MM.1S (cell line): ENCODE measurements around the gene PTPRD.

Source experiments
- DNase-seq: peaks from one replicate; pipeline ENCODE4 v3.0.0-alpha.2; 2015
- H2AFZ ChIP-seq: fragments of 300-600 bp; sonication (generic); 2 replicates; pipeline ENCODE4 v1.6.0; 2016; ENCODE audit warnings: antibody characterized with exemption, low read length
- H3F3A ChIP-seq: fragments of 300-600 bp; sonication (generic); 2 replicates; pipeline ENCODE4 v1.6.1; 2016; ENCODE audit warnings: mild to moderate bottlenecking, antibody characterized with exemption, low read length, moderate library complexity, mixed read lengths; ENCODE audit not compliant: insufficient read depth
- H3K27ac ChIP-seq: fragments of 300-600 bp; sonication (generic); 2 replicates; pipeline ENCODE4 v1.5.1; 2016; ENCODE audit warnings: mild to moderate bottlenecking, low read length
- H3K27me3 ChIP-seq: fragments of 300-600 bp; sonication (generic); replicated peaks from 2 replicates; pipeline ENCODE4 v1.6.0; 2016; ENCODE audit warnings: low read length; ENCODE audit not compliant: insufficient read depth
- H3K36me3 ChIP-seq: fragments of 300-600 bp; sonication (generic); replicated peaks from 2 replicates; pipeline ENCODE4 v1.6.1; 2016; ENCODE audit warnings: mild to moderate bottlenecking, low read length, mixed read lengths; ENCODE audit not compliant: insufficient read depth
- H3K4me1 ChIP-seq: fragments of 300-600 bp; sonication (generic); 2 replicates; pipeline ENCODE4 v1.6.1; 2016; ENCODE audit warnings: low read length, mixed read lengths
- H3K4me2 ChIP-seq: fragments of 300-600 bp; sonication (generic); 2 replicates; pipeline ENCODE4 v1.6.0; 2016; ENCODE audit warnings: low read depth, low read length
- H3K4me3 ChIP-seq: fragments of 300-600 bp; sonication (generic); 2 replicates; pipeline ENCODE4 v1.5.1; 2016; ENCODE audit warnings: low read length, mixed read lengths
- H3K79me2 ChIP-seq: fragments of 300-600 bp; sonication (generic); 2 replicates; pipeline ENCODE4 v1.6.1; 2016; ENCODE audit warnings: mixed run types, low read length, mixed read lengths
- H3K9ac ChIP-seq: fragments of 300-600 bp; sonication (generic); 2 replicates; pipeline ENCODE4 v1.6.1; 2016; ENCODE audit warnings: low read length, mixed read lengths
- H3K9me2 ChIP-seq: fragments of 300-600 bp; sonication (generic); replicated peaks from 2 replicates; pipeline ENCODE4 v1.6.1; 2016; ENCODE audit warnings: mild to moderate bottlenecking, low read length, mixed read lengths; ENCODE audit not compliant: insufficient read depth
- H3K9me3 ChIP-seq: fragments of 300-600 bp; sonication (generic); replicated peaks from 2 replicates; pipeline ENCODE4 v1.6.1; 2016; ENCODE audit warnings: mild to moderate bottlenecking, low read length, mixed read lengths; ENCODE audit not compliant: insufficient read depth
- H4K20me1 ChIP-seq: fragments of 300-600 bp; sonication (generic); 2 replicates; pipeline ENCODE4 v1.6.1; 2016; ENCODE audit warnings: mild to moderate bottlenecking, low read length, moderate library complexity, mixed read lengths; ENCODE audit not compliant: insufficient read depth
- CTCF ChIP-seq: fragments of 300-600 bp; sonication (generic); IDR thresholded peaks from 2 replicates; pipeline ENCODE4 v1.5.1; 2016; ENCODE audit warnings: antibody characterized with exemption, low read length, mixed read lengths
- EZH2 ChIP-seq: fragments of 300-600 bp; sonication (generic); optimal IDR thresholded peaks from 2 replicates; pipeline ENCODE3; 2017; ENCODE audit warnings: low read depth, mild to moderate bottlenecking, antibody characterized with exemption, low read length, mixed read lengths
- EZH2phosphoT487 ChIP-seq: fragments of 300-600 bp; sonication (generic); IDR thresholded peaks from 2 replicates; pipeline ENCODE4 v1.6.1; 2018; ENCODE audit warnings: antibody characterized with exemption, low read length

PTPRD gene

GRCh38 chr9:8521112-8521511 lies 2091.7 kb downstream of the PTPRD start:
- Histone ChIP-seq H3K4me2 (no peak overlapping the region), H4K20me1 (no peaks in the 10 kb centered on the region), H3K27me3 (no peaks in the 10 kb centered on the region), H3K9me2 (no peaks in the 10 kb centered on the region), H2AFZ (no peak overlapping the region), H3K27ac (no peak overlapping the region), H3K9me3 (no peaks in the 10 kb centered on the region), H3K79me2 (no peaks in the 10 kb centered on the region), H3K36me3 (no peaks in the 10 kb centered on the region), H3F3A (no peaks in the 10 kb centered on the region), H3K9ac (no peak overlapping the region), H3K4me1 (no peaks in the 10 kb centered on the region), H3K4me3 (no peak overlapping the region)
- TF ChIP-seq EZH2phosphoT487 (no peak), CTCF (no peak), EZH2 (no peak)
- DNase-seq = no peak

DNA sequence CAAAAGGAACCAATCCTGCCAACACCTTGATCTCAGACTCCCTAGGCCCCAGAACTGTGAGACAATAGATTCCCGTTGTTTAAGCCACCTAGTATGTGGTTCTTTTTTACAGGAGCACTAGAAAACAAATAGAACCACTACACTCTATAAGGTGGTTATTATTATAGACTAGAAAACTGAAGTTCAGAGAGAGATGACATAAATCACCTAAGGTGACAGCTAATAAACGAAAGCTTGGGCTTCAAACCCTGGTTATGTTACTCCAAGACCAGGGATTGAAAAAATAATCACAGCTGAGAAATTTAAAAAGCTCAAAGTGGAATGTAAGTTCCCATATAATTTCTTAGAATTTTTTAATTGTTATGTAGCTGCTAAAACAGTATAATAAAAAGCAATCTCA lies 2097.1 kb downstream of the PTPRD start:
- Histone ChIP-seq H3K9me3 (no peaks in the 10 kb centered on the region), H3F3A (no peaks in the 10 kb centered on the region), H3K27ac (no peak overlapping the region), H3K4me3 (no peak overlapping the region), H3K4me1 (no peaks in the 10 kb centered on the region), H3K4me2 (no peak overlapping the region), H2AFZ (no peak overlapping the region), H3K36me3 (no peaks in the 10 kb centered on the region), H3K79me2 (no peaks in the 10 kb centered on the region), H3K27me3 (no peaks in the 10 kb centered on the region), H3K9me2 (no peaks in the 10 kb centered on the region), H4K20me1 (no peaks in the 10 kb centered on the region), H3K9ac (no peak overlapping the region)
- DNase-seq = no peak
- TF ChIP-seq EZH2phosphoT487 (no peak), EZH2 (no peak), CTCF (no peak)

DNA sequence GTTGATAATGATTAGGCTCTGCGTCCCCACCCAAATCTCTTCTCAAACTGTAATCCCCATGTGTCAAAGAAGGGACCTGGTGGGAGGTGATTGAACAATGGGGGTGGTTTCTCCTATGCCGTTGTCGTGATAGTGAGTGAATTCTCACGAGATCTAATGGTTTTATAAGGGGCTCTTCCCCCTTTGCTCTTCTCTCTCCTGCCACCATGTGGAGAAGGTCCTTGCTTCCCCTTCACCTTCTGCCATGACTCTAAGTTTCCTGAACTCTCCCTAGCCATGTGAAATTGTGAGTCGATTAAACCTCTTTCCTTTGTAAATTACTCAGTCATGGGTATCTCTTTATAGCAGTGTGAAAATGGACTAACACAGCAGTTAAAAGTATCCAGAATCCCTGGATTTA lies 2098.0 kb downstream of the PTPRD start:
- no peak for TF ChIP-seq CTCF
- TF ChIP-seq EZH2phosphoT487 = no peak
- TF ChIP-seq EZH2 = no peak
- Histone ChIP-seq H3K9ac (no peak overlapping the region), H3K27ac (no peak overlapping the region), H4K20me1 (no peaks in the 10 kb centered on the region), H3F3A (no peaks in the 10 kb centered on the region), H3K36me3 (no peaks in the 10 kb centered on the region), H2AFZ (no peak overlapping the region), H3K79me2 (no peaks in the 10 kb centered on the region), H3K9me3 (no peaks in the 10 kb centered on the region), H3K27me3 (no peaks in the 10 kb centered on the region), H3K9me2 (no peaks in the 10 kb centered on the region), H3K4me3 (no peak overlapping the region), H3K4me1 (no peaks in the 10 kb centered on the region), H3K4me2 (no peak overlapping the region)
- DNase-seq = no peak
